NB4 (cell line): Measurements from ENCODE around the gene GFER.

Source experiments
- MAX ChIP-seq: IDR thresholded peaks from 2 replicates; pipeline ENCODE4 v1.6.1; 2011; ENCODE audit warnings: low read depth, low read length
- POLR2A ChIP-seq: IDR thresholded peaks from 2 replicates; pipeline ENCODE4 v1.6.1; 2011; ENCODE audit warnings: mild to moderate bottlenecking; ENCODE audit not compliant: insufficient read length; ENCODE audit errors: extremely low read depth

- TF ChIP-seq POLR2A = peak; percentile 31
- peak; percentile 88 for TF ChIP-seq MAX
Observed at GRCh38 chr16:1938316-1938715, 45.7 kb upstream of the GFER start.
